Activated naive CD4-positive, alpha-beta T cell treated with anti-CD3 and anti-CD28 coated beads, Interleukin-2, amount 50 U/mL, for 24 hours (primary cell): ENCODE measurements around the gene MLXIP.
"Not testable (repeated sequence)": the region's sequence is repeated elsewhere in the genome, so short reads cannot be mapped to it uniquely, and the experiment has no call there.

ENCODE experiments used
- H3K27ac Mint-ChIP-seq: one replicate; pipeline ENCODE4 v1.8.0; 2021; ENCODE audit warnings: mild to moderate bottlenecking, mixed read lengths
- H3K27me3 Mint-ChIP-seq: one replicate; pipeline ENCODE4 v1.8.0; 2021; ENCODE audit warnings: mixed read lengths
- H3K36me3 Mint-ChIP-seq: one replicate; pipeline ENCODE4 v1.8.0; 2021; ENCODE audit warnings: mixed read lengths
- H3K4me1 Mint-ChIP-seq: one replicate; pipeline ENCODE4 v1.8.0; 2021; ENCODE audit warnings: mixed read lengths
- H3K4me3 Mint-ChIP-seq: one replicate; pipeline ENCODE4 v1.8.0; 2021; ENCODE audit warnings: mild to moderate bottlenecking, mixed read lengths
- H3K9me3 Mint-ChIP-seq: one replicate; pipeline ENCODE4 v1.8.0; 2021; ENCODE audit warnings: mixed read lengths

Gene MLXIP

GRCh38 chr12:122121341-122121740 lies 42.8 kb downstream of the MLXIP start:
- H3K9me3 Mint-ChIP-seq, H3K36me3 Mint-ChIP-seq, H3K4me3 Mint-ChIP-seq, H3K27me3 Mint-ChIP-seq, H3K27ac Mint-ChIP-seq: not testable (repeated sequence)
- H3K4me1 Mint-ChIP-seq, result peaks cover 46% of the 10 kb centered on the region

- H3K27ac Mint-ChIP-seq, result peak overlapping the region; percentile 30
- no peaks in the 10 kb centered on the region for H3K27me3 Mint-ChIP-seq
- no peak overlapping the region for H3K4me3 Mint-ChIP-seq
- peaks cover 49% of the 10 kb centered on the region for H3K4me1 Mint-ChIP-seq
- H3K9me3 Mint-ChIP-seq, result no peaks in the 10 kb centered on the region
- H3K36me3 Mint-ChIP-seq, result no peaks in the 10 kb centered on the region
Observed at GRCh38 chr12:122121745-122122144, 43.2 kb downstream of the MLXIP start.

- no peaks in the 10 kb centered on the region for H3K9me3 Mint-ChIP-seq
- no peaks in the 10 kb centered on the region for H3K36me3 Mint-ChIP-seq
- H3K27me3 Mint-ChIP-seq, result no peaks in the 10 kb centered on the region
- H3K4me1 Mint-ChIP-seq, result peaks cover 45% of the 10 kb centered on the region
- H3K4me3 Mint-ChIP-seq, result peak overlapping the region; percentile 39
- peak overlapping the region; percentile 86 for H3K27ac Mint-ChIP-seq
Observed at GRCh38 chr12:122123051-122123760, 44.6 kb downstream of the MLXIP start.

GRCh38 chr12:122123761-122124145 lies 45.2 kb downstream of the MLXIP start:
- Mint-ChIP-seq H3K4me1 (peaks cover 45% of the 10 kb centered on the region), H3K27ac (no peak overlapping the region), H3K36me3 (no peaks in the 10 kb centered on the region), H3K4me3 (no peak overlapping the region), H3K27me3 (no peaks in the 10 kb centered on the region), H3K9me3 (no peaks in the 10 kb centered on the region)

GRCh38 chr12:122124370-122124769 lies 45.8 kb downstream of the MLXIP start:
- no peak overlapping the region for H3K27ac Mint-ChIP-seq
- no peak overlapping the region for H3K4me3 Mint-ChIP-seq
- H3K9me3 Mint-ChIP-seq, result no peaks in the 10 kb centered on the region
- H3K36me3 Mint-ChIP-seq, result no peaks in the 10 kb centered on the region
- H3K4me1 Mint-ChIP-seq, result peaks cover 45% of the 10 kb centered on the region
- no peaks in the 10 kb centered on the region for H3K27me3 Mint-ChIP-seq

- Mint-ChIP-seq H3K27ac (peak overlapping the region; percentile 41), H3K36me3 (peaks cover 2% of the 10 kb centered on the region), H3K9me3 (no peaks in the 10 kb centered on the region), H3K4me1 (peaks cover 36% of the 10 kb centered on the region), H3K27me3 (no peaks in the 10 kb centered on the region), H3K4me3 (no peak overlapping the region)
Observed at GRCh38 chr12:122125452-122126341, 47.1 kb downstream of the MLXIP start.

GRCh38 chr12:122126342-122126635 lies 47.7 kb downstream of the MLXIP start:
- Mint-ChIP-seq H3K4me3 (no peak overlapping the region), H3K9me3 (no peaks in the 10 kb centered on the region), H3K36me3 (peaks cover 2% of the 10 kb centered on the region), H3K4me1 (peaks cover 36% of the 10 kb centered on the region), H3K27me3 (no peaks in the 10 kb centered on the region), H3K27ac (peak overlapping the region; percentile 46)

- no peak overlapping the region for H3K4me3 Mint-ChIP-seq
- H3K36me3 Mint-ChIP-seq, result peaks cover 2% of the 10 kb centered on the region
- peaks cover 30% of the 10 kb centered on the region for H3K4me1 Mint-ChIP-seq
- H3K27me3 Mint-ChIP-seq, result no peaks in the 10 kb centered on the region
- no peaks in the 10 kb centered on the region for H3K9me3 Mint-ChIP-seq
- peak overlapping the region; percentile 46 for H3K27ac Mint-ChIP-seq
Observed at GRCh38 chr12:122126713-122127597, 48.4 kb downstream of the MLXIP start.

- no peak overlapping the region for H3K4me3 Mint-ChIP-seq
- no peaks in the 10 kb centered on the region for H3K27me3 Mint-ChIP-seq
- H3K9me3 Mint-ChIP-seq, result no peaks in the 10 kb centered on the region
- H3K36me3 Mint-ChIP-seq, result peaks cover 2% of the 10 kb centered on the region
- no peak overlapping the region for H3K27ac Mint-ChIP-seq
- peaks cover 28% of the 10 kb centered on the region for H3K4me1 Mint-ChIP-seq
Observed at GRCh38 chr12:122127839-122128238, 49.3 kb downstream of the MLXIP start.

GRCh38 chr12:122128481-122128880 lies 49.9 kb downstream of the MLXIP start:
- Mint-ChIP-seq H3K27me3 (no peaks in the 10 kb centered on the region), H3K4me1 (peaks cover 22% of the 10 kb centered on the region), H3K4me3 (no peak overlapping the region), H3K36me3 (peaks cover 2% of the 10 kb centered on the region), H3K27ac (no peak overlapping the region), H3K9me3 (no peaks in the 10 kb centered on the region)

- Mint-ChIP-seq H3K4me1 (peaks cover 17% of the 10 kb centered on the region), H3K36me3 (peaks cover 2% of the 10 kb centered on the region), H3K27ac (no peak overlapping the region), H3K9me3 (no peaks in the 10 kb centered on the region), H3K27me3 (no peaks in the 10 kb centered on the region), H3K4me3 (no peak overlapping the region)
Observed at GRCh38 chr12:122129131-122129530, 50.6 kb downstream of the MLXIP start.

GRCh38 chr12:122130150-122130549 lies 51.6 kb downstream of the MLXIP start:
- H3K9me3 Mint-ChIP-seq, result no peaks in the 10 kb centered on the region
- H3K4me1 Mint-ChIP-seq, result peaks cover 15% of the 10 kb centered on the region
- H3K36me3 Mint-ChIP-seq, result peaks cover 2% of the 10 kb centered on the region
- no peak overlapping the region for H3K4me3 Mint-ChIP-seq
- no peaks in the 10 kb centered on the region for H3K27me3 Mint-ChIP-seq
- no peak overlapping the region for H3K27ac Mint-ChIP-seq

- H3K27ac Mint-ChIP-seq, result no peak overlapping the region
- H3K9me3 Mint-ChIP-seq, result no peaks in the 10 kb centered on the region
- no peak overlapping the region for H3K4me3 Mint-ChIP-seq
- H3K27me3 Mint-ChIP-seq, result no peaks in the 10 kb centered on the region
- H3K36me3 Mint-ChIP-seq, result peaks cover 2% of the 10 kb centered on the region
- no peaks in the 10 kb centered on the region for H3K4me1 Mint-ChIP-seq
Observed at GRCh38 chr12:122133192-122133950, 54.8 kb downstream of the MLXIP start.

- Mint-ChIP-seq H3K27ac (no peak overlapping the region), H3K4me1 (no peaks in the 10 kb centered on the region), H3K36me3 (no peaks in the 10 kb centered on the region)
Observed at GRCh38 chr12:122135437-122136031, 57.0 kb downstream of the MLXIP start.

GRCh38 chr12:122137229-122137628 lies 58.7 kb downstream of the MLXIP start:
- Mint-ChIP-seq H3K4me3 (no peak overlapping the region), H3K27ac (no peak overlapping the region), H3K27me3 (no peaks in the 10 kb centered on the region), H3K9me3 (no peaks in the 10 kb centered on the region), H3K36me3 (no peaks in the 10 kb centered on the region), H3K4me1 (no peaks in the 10 kb centered on the region)

More at GRCh38 chr12:122135437-122136031, 57.0 kb downstream of the MLXIP start:
- Mint-ChIP-seq H3K4me3 (no peak overlapping the region), H3K9me3 (no peaks in the 10 kb centered on the region), H3K27me3 (no peaks in the 10 kb centered on the region)
